Erythroblast (primary cell): ENCODE measurements around the gene SIPA1L3.

ENCODE experiments used
- GATA1 ChIP-seq: IDR thresholded peaks from 2 replicates; pipeline ENCODE4 v1.6.1; 2011; ENCODE audit warnings: low read depth, mild to moderate bottlenecking, control low read depth, low read length, moderate library complexity
- POLR2A ChIP-seq: IDR thresholded peaks from 2 replicates; pipeline ENCODE4 v1.6.1; 2011; ENCODE audit warnings: mild to moderate bottlenecking, low read length

DNA sequence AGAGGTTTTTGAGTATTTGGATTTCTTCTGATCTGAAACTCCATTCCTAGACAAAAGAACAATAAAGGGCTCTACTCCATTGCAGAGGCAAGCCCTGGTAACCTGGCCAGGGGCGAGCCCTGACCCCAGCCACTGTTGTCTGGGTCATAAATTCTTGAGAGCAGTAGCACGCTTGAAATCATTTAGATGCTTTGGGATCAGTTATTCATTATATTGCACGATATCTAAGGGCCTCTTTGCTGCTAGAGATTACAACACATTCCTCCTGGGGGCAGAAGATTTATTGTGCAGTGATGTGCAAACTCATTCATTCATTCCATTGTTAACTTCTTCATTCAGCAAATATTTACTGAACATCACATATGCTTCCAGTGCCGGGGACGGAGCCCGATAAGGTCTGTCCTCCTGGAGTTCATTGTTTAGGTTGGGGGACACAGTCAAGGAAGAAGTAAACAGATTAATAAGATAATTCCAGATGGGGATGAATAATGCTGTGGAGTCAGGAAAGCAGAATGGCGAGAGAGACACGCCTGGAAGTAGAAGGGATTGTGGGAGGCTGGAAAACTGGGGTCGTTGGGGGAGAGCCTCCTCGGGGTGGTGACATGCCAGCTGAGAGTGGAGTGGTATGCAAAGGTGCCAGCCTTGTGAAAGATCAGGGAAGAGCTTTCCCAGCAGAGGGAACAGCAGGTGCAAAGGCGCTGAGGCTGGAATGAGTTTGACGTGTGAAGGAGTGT, 34.9 kb downstream of the SIPA1L3 start:
- TF ChIP-seq POLR2A: no peak
- TF ChIP-seq GATA1: no peak
